ENCODE measurements around the gene BCL2L15. TPM values are rescaled to one million over a fixed set of nuclear protein-coding genes. Genes with fewer than 3 reads are reported as not detected.

The BCL2L15 gene
- total and polyA plus RNA-seq, 2 of the 13 experiments (the other 11 are each of a cell fraction or from before 2014, with no cell fraction given): 0.03 to 0.27 TPM

GRCh38 chr1:113904674-113905434 is 17.5 kb upstream of the BCL2L15 start, which contains the start of the genes AP4B1 and DCLRE1B (continued):
- TF ChIP-seq RARG (CRISPR knock-in tag; IDR thresholded peaks at IDR 0.05; ENCODE audit: low read depth) (no peak), ETV6 (CRISPR knock-in tag; conservative IDR thresholded peaks at IDR 0.05) (no peak), DNMT1 (CRISPR knock-in tag; IDR thresholded peaks at IDR 0.05) (no peak), ZNF768 (CRISPR knock-in tag; IDR thresholded peaks at IDR 0.05) (0 out of 2 replicates have a peak, but pooled peaks have one; percentile 11), ZSCAN29 (CRISPR knock-in tag; conservative IDR thresholded peaks at IDR 0.05) (no peak), ZFP82 (CRISPR knock-in tag; IDR thresholded peaks at IDR 0.05; ENCODE audit: borderline replicate concordance) (no peak), SP1 (IDR thresholded peaks at IDR 0.05) (no peak), SP1 (CRISPR knock-in tag; IDR thresholded peaks at IDR 0.05) (peak; percentile 1; the same call in 1 of the 2 replicates), NR1H2 (CRISPR knock-in tag; IDR thresholded peaks at IDR 0.05; ENCODE audit: borderline replicate concordance, low read depth) (no peak), KLF9 (CRISPR knock-in tag; IDR thresholded peaks at IDR 0.05; ENCODE audit: low read depth) (no peak), ZSCAN20 (CRISPR knock-in tag; IDR thresholded peaks at IDR 0.05; ENCODE audit: borderline replicate concordance) (no peak), ZNF879 (CRISPR knock-in tag; IDR thresholded peaks at IDR 0.05) (no peak), SKI (IDR thresholded peaks at IDR 0.05; ENCODE audit: partially characterized antibody) (peak; percentile 81), HMGXB4 (CRISPR knock-in tag; IDR thresholded peaks at IDR 0.05; ENCODE audit: borderline replicate concordance in 1 of 2, low read depth in 1 of 2) (peak; percentile 96), THAP9 (CRISPR knock-in tag; IDR thresholded peaks at IDR 0.05; ENCODE audit: borderline replicate concordance) (peak; percentile 100), THAP11 (CRISPR knock-in tag; IDR thresholded peaks at IDR 0.05) (peak; percentile 92), ZNF782 (CRISPR knock-in tag; IDR thresholded peaks at IDR 0.05; ENCODE audit: borderline replicate concordance) (no peak), TBX2 (CRISPR knock-in tag; IDR thresholded peaks at IDR 0.05; ENCODE audit: borderline replicate concordance) (peak; percentile 81), ZNF530 (CRISPR knock-in tag; IDR thresholded peaks at IDR 0.05; ENCODE audit: low read depth) (no peak), ZSCAN5A (CRISPR knock-in tag; IDR thresholded peaks at IDR 0.05; ENCODE audit: borderline replicate concordance) (peak; percentile 89; the same call in 1 of the 2 replicates), ZSCAN25 (CRISPR knock-in tag; IDR thresholded peaks at IDR 0.05) (no peak), ZNF674 (CRISPR knock-in tag; IDR thresholded peaks at IDR 0.05; ENCODE audit: low read depth) (no peak), SIX4 (CRISPR knock-in tag; IDR thresholded peaks at IDR 0.05) (peak; percentile 48; the same call in 1 of the 2 replicates), DMAP1 (CRISPR knock-in tag; IDR thresholded peaks at IDR 0.05) (peak; percentile 94), ZNF747 (CRISPR knock-in tag; IDR thresholded peaks at IDR 0.05; ENCODE audit: borderline replicate concordance) (peak; percentile 66; the same call in 1 of the 2 replicates), ZNF556 (CRISPR knock-in tag; IDR thresholded peaks at IDR 0.05; ENCODE audit: borderline replicate concordance) (no peak)

All from HepG2 (cell line).